HepG2 (cell line): ENCODE results near the gene KNG1. TPM values are rescaled to one million over a fixed set of nuclear protein-coding genes. Genes with fewer than 3 reads are reported as not detected.

Experiments used
- ETV5 ChIP-seq: IDR thresholded peaks from 2 replicates; pipeline ENCODE4 v1.6.1; 2018; ENCODE audit warnings: missing biosample characterization, missing genetic modification reagents, inconsistent platforms, borderline replicate concordance
- FOXA3 ChIP-seq: IDR thresholded peaks from 2 replicates; pipeline ENCODE4 v1.6.1; 2016; ENCODE audit warnings: missing genetic modification reagents, missing compliant biosample characterization
- IKZF4 ChIP-seq: sonication (generic); formaldehyde crosslinking; IDR thresholded peaks from 2 replicates; pipeline ENCODE4 v1.5.1; 2020; ENCODE audit warnings: borderline replicate concordance, mild to moderate bottlenecking, low read depth, missing genetic modification reagents; ENCODE audit errors: not compliant biosample characterization
- IRX3 ChIP-seq: sonication (generic); formaldehyde crosslinking; IDR thresholded peaks from 2 replicates; pipeline ENCODE4 v1.8.1; 2023; ENCODE audit warnings: mild to moderate bottlenecking, low read depth, missing genetic modification reagents, borderline replicate concordance
- JUND ChIP-seq: sonication (generic); formaldehyde crosslinking; IDR thresholded peaks from 2 replicates; pipeline ENCODE4 v1.8.0; 2022; ENCODE audit warnings: mild to moderate bottlenecking, missing genetic modification reagents
- KDM6A ChIP-seq: IDR thresholded peaks from 2 replicates; pipeline ENCODE4 v1.6.1; 2016; ENCODE audit warnings: low read depth
- MED8 ChIP-seq: sonication (generic); formaldehyde crosslinking; IDR thresholded peaks from 2 replicates; pipeline ENCODE4 v1.8.1; 2023; ENCODE audit warnings: mild to moderate bottlenecking, missing genetic modification reagents; ENCODE audit not compliant: insufficient replicate concordance
- MEIS2 ChIP-seq: sonication (generic); formaldehyde crosslinking; IDR thresholded peaks from 2 replicates; pipeline ENCODE4 v1.9.0; 2021; ENCODE audit warnings: mild to moderate bottlenecking, missing genetic modification reagents
- MTF1 ChIP-seq: sonication (generic); formaldehyde crosslinking; IDR thresholded peaks from 2 replicates; pipeline ENCODE4 v1.5.0; 2020; ENCODE audit warnings: missing genetic modification reagents
- PRDM15 ChIP-seq: sonication (generic); formaldehyde crosslinking; IDR thresholded peaks from 2 replicates; pipeline ENCODE4 v1.4.0; 2020; ENCODE audit warnings: missing genetic modification reagents
- RFX3 ChIP-seq: IDR thresholded peaks from 2 replicates; pipeline ENCODE4 v1.6.1; 2016; ENCODE audit warnings: missing biosample characterization, missing genetic modification reagents
- RNF219 ChIP-seq: sonication (generic); formaldehyde crosslinking; IDR thresholded peaks from 2 replicates; pipeline ENCODE4 v1.5.0; 2020; ENCODE audit warnings: mild to moderate bottlenecking, missing genetic modification reagents
- RXRB ChIP-seq: IDR thresholded peaks from 2 replicates; pipeline ENCODE4 v1.6.1; 2016; ENCODE audit warnings: borderline replicate concordance, missing genetic modification reagents, missing compliant biosample characterization
- SMAD3 ChIP-seq: sonication (generic); formaldehyde crosslinking; IDR thresholded peaks from 2 replicates; pipeline ENCODE4 v1.4.0; 2020; ENCODE audit warnings: missing genetic modification reagents
- SRF ChIP-seq: IDR thresholded peaks from 2 replicates; pipeline ENCODE4 v1.6.1; 2011; ENCODE audit warnings: mild to moderate bottlenecking, low read depth, low read length, moderate library complexity
- TBX3 ChIP-seq: fragments of 450-650 bp; IDR thresholded peaks from 2 replicates; pipeline ENCODE4 v1.6.1; 2017; ENCODE audit warnings: antibody characterized with exemption, mild to moderate bottlenecking, inconsistent platforms, borderline replicate concordance
- TCF7 ChIP-seq: sonication (generic); IDR thresholded peaks from 2 replicates; pipeline ENCODE4 v1.6.1; 2016; ENCODE audit warnings: antibody characterized with exemption, low read depth
- ZBTB14 ChIP-seq: sonication (generic); formaldehyde crosslinking; IDR thresholded peaks from 2 replicates; pipeline ENCODE4 v1.4.0; 2020; ENCODE audit warnings: missing genetic modification reagents
- ZNF101 ChIP-seq: sonication (generic); formaldehyde crosslinking; IDR thresholded peaks from 2 replicates; pipeline ENCODE4 v1.4.0; 2020; ENCODE audit warnings: mild to moderate bottlenecking, low read depth, missing genetic modification reagents, borderline replicate concordance
- ZNF572 ChIP-seq: sonication (generic); formaldehyde crosslinking; IDR thresholded peaks from 2 replicates; pipeline ENCODE4 v1.5.1; 2020; ENCODE audit warnings: mild to moderate bottlenecking, missing genetic modification reagents
- ZNF597 ChIP-seq: sonication (generic); formaldehyde crosslinking; IDR thresholded peaks from 2 replicates; pipeline ENCODE4 v1.5.0; 2020; ENCODE audit warnings: missing genetic modification reagents
- ZNF652 ChIP-seq: IDR thresholded peaks from 2 replicates; pipeline ENCODE4 v1.6.1; 2016; ENCODE audit warnings: low read depth, borderline replicate concordance
- ZNF720 ChIP-seq: sonication (generic); formaldehyde crosslinking; IDR thresholded peaks from 2 replicates; pipeline ENCODE4 v1.4.0; 2020; ENCODE audit warnings: missing genetic modification reagents
- polyA plus RNA-seq, 8 experiments: library from polyadenylated mRNA; depleted of rRNA in 3 of 8; stranded (reverse) in 7 of 8; unstranded in 1 of 8; fragments of >200 nt; fragmentation: Illumina TruSeq in 4 of 8; extraction: Trizol in 4 of 8; gene quantifications; 2 replicates each; pipeline versions ENCODE4 v1.2.1 to v1.2.3, GENCODE V29; 2011 to 2016; ENCODE audit warnings: low read depth in 4 of 8, missing spikeins in 1 of 8, mixed read lengths in 1 of 8; ENCODE audit not compliant: insufficient read depth in 1 of 8
- total RNA-seq, 5 experiments: library from RNA; depleted of rRNA; stranded (reverse); fragments of >200 nt; fragmentation: Illumina TruSeq; extraction: Trizol; gene quantifications; 2 replicates each; pipeline ENCODE4 v1.2.3, GENCODE V29; 2016; ENCODE audit warnings: low read depth in 1 of 5

The KNG1 gene
- total and polyA plus RNA-seq, 2 of the 13 experiments (the other 11 are each of a cell fraction or from before 2014, with no cell fraction given): 6.5 to 7.0 TPM

- peak; percentile 65 for TF ChIP-seq RXRB (CRISPR knock-in tag)
- no peak for TF ChIP-seq ETV5 (CRISPR knock-in tag)
- TF ChIP-seq MTF1 (CRISPR knock-in tag): no peak
- TF ChIP-seq ZNF652: no peak
- TF ChIP-seq IKZF4: no peak
- no peak for TF ChIP-seq RFX3 (CRISPR knock-in tag)
- TF ChIP-seq MEIS2 (CRISPR knock-in tag): no peak
- TF ChIP-seq ZNF597 (CRISPR knock-in tag): no peak
- TF ChIP-seq ZBTB14 (CRISPR knock-in tag): no peak
- peak; percentile 90 for TF ChIP-seq FOXA3 (CRISPR knock-in tag)
- TF ChIP-seq KDM6A (CRISPR knock-in tag): peak; percentile 25; the same call in 1 of the 2 replicates
- no peak for TF ChIP-seq ZNF720 (CRISPR knock-in tag)
- no peak for TF ChIP-seq SRF
- peak; percentile 61; the same call in 1 of the 2 replicates for TF ChIP-seq SMAD3
- TF ChIP-seq PRDM15 (CRISPR knock-in tag): no peak
- TF ChIP-seq ZNF101 (CRISPR knock-in tag): no peak
- TF ChIP-seq TBX3: no peak
- TF ChIP-seq MED8 (CRISPR knock-in tag): no peak
- TF ChIP-seq ZNF572 (CRISPR knock-in tag): no peak
- no peak for TF ChIP-seq IRX3
- TF ChIP-seq RNF219 (CRISPR knock-in tag): no peak
- TF ChIP-seq JUND (CRISPR knock-in tag): no peak
- TF ChIP-seq TCF7: peak; percentile 52; the same call in 1 of the 2 replicates
These were observed 25.6 kb downstream of the KNG1 start (continued) for GRCh38 chr3:186742618-186743380.
